Activated CD8-positive, alpha-beta memory T cell treated with anti-CD3 and anti-CD28 coated beads for 24 hours (primary cell): ENCODE results near the gene COX4I1.
A peak's percentile ranks its signal among the peaks of the same experiment; 100 is the strongest.

Experiments
- DNase-seq: peaks from one replicate; pipeline ENCODE4 v3.0.0-alpha.2; 2020

Gene COX4I1

GRCh38 chr16:85768199-85768598 is 31.3 kb upstream of the COX4I1 start:
- no peak for DNase-seq

DNA sequence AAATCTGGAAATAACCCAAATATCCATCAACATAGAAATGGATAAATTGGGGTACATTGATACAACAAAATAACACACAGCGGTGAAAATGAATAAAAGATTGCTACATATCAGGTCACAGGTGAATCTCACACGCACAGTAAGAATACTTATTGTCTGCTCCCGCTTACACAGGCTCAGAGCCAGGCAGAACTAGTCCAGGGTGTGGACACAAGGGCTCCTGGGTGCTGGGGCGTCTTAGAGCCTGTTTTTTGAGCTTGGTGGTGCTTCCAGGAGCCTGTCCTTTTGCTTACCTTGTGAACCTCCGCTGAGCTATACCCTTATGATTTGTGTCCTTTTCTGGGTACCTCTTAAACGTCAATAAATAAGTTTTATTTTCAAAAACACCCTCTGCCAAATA is 28.8 kb upstream of the COX4I1 start:
- no peak for DNase-seq

- no peak for DNase-seq
Measured at GRCh38 chr16:85773044-85773443, 26.5 kb upstream of the COX4I1 start.

GRCh38 chr16:85774136-85774535 is 25.4 kb upstream of the COX4I1 start:
- DNase-seq: no peak

DNA sequence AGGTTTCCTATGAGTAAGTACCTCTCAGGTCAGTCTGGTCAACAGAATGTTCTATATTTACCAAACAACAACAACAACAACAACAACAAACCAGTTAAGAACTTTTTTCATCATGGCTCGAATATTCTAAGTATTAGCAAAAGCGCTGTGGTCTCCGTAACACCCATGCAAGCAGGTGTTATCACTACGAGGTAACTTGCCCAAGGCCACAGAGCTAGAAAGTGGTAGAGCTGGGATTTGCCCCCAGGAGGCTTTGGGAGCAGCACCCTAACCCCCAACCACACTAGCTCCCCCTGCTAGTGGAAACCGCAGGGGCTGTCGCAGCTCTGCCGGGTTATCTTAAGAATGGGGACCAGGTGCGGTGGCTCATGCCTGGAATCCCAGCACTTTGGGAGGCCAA is 24.7 kb upstream of the COX4I1 start:
- no peak for DNase-seq

GRCh38 chr16:85777583-85778310 is 21.7 kb upstream of the COX4I1 start:
- no peak for DNase-seq

- DNase-seq: peak; percentile 64
Measured at GRCh38 chr16:85778873-85779272, 20.6 kb upstream of the COX4I1 start.

GRCh38 chr16:85780281-85780680 is 19.2 kb upstream of the COX4I1 start:
- no peak for DNase-seq

GRCh38 chr16:85781156-85781555 is 18.3 kb upstream of the COX4I1 start:
- DNase-seq: no peak

DNA sequence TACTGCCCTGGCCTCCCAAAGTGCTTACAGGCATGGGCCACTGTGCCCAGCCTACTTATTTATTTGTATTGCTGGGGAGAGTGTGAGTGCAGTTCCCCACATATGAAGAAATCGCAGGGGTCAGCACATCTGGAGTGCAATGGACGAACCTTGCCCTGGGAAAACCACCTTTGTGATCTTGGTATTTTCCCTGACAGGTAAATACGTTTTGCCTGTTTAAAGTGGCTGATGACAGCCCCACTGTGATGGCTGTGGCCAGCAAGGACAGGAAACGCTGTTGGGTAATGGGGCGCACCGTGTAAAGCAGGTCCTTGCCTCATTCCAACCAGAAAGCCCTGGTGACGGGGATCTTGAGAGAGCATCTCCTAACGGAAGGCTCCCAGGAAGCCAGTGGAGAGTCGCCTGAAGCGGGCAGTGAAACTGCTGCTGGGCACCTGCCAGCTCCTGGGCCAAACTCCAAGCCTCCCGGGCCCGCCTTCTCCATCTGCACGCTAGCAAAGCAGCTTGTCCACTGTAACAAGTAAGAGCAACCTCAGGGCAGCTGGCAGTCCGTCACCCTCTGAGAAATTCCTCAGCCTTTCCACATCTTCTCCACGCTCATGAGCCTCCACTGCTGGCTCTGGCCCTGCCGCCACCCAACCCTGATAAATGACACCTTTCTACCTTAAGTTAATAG is 17.7 kb upstream of the COX4I1 start:
- DNase-seq: no peak

- DNase-seq: no peak
Measured at GRCh38 chr16:85782451-85782850, 17.0 kb upstream of the COX4I1 start.

- DNase-seq: no peak
Measured at GRCh38 chr16:85783441-85783840, 16.1 kb upstream of the COX4I1 start.

DNA sequence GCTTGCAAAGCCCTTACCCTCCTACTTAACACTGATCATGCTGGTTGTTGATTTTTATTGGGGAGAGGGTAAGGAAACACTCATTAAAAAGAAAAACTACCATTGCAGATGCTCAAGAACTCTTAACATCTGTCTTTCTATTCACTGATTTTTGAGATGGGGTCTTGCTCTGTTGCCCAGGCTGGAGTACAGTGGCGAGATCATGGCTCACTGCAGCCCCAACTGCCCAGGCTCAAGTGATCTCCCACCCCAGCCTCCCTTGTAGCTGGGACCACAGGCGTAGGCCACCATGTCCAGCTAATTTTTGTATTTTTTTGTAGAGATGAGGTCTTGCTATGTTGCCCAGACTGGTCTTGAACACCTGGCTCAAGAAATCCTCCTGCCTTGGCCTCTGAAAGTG is 14.7 kb upstream of the COX4I1 start:
- DNase-seq: no peak

DNA sequence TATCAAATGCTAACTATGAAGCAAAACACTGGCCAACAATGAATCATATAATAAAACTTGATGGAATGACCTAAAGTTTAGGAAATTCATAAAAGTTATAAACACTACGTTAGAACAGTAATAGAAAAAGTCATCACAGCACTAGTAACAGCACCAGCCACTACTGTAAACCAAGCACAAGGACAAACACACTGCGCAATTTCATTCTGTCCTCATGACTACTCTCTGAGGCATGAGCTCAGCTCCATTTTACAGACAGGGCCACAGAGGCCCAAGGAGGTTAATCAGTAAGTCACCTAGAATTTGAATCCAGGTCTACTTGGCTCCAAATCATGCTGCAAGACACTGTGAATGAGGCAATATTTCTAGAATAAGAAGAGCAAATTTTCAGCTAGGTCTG is 13.6 kb upstream of the COX4I1 start:
- DNase-seq: no peak

GRCh38 chr16:85788819-85789218 is 10.7 kb upstream of the COX4I1 start:
- no peak for DNase-seq

DNA sequence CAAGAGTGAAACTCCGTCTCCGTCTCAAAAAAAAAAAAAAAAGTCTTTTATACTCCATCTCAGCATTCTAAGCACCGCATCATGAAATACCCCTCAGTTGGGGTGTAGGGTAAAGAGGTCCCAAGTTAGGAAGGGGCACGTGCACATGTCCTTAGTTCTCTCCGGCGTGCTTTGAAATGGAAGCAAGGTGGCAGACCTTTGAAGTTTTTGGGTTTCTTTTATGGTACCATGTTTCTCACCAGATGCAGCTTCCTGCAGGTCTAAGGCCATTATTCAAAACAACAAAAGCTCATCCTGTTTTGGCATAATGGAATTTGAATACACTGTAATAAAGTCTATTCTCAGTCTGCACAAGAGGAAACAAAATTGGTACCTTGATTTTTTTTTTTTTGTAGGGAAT is 9.7 kb upstream of the COX4I1 start:
- DNase-seq: no peak

DNA sequence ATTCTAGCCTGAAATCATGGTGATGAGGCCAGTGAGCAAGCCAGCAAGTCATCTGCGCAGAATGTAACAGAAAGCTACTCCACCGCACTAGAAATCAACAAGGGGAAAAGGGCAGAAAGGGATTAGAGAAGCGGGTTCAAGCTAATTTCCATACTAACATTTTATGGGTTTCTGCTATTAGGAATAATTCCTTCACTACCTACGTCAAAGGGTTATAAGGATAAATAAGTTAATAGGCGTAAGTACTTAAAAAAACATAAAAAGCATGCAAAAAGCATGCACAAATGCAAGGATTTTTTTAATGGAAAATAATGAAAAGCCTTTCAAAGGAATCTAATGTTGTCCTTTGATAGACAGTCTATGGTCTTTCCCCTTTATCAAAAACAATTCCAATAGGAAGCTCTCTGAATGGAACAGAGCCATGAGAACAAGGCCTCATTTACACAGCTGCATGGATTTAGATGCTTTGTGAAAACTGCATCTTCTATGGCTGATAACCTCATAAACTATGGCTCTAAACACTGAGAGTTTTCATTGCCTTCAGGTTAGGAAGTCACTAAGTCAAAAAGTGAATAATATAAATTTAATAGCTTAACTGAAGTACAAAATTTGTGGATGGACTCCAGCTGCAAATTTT is 5.7 kb upstream of the COX4I1 start:
- no peak for DNase-seq

- DNase-seq: no peak
Measured at GRCh38 chr16:85794696-85795095, 4.8 kb upstream of the COX4I1 start.

DNA sequence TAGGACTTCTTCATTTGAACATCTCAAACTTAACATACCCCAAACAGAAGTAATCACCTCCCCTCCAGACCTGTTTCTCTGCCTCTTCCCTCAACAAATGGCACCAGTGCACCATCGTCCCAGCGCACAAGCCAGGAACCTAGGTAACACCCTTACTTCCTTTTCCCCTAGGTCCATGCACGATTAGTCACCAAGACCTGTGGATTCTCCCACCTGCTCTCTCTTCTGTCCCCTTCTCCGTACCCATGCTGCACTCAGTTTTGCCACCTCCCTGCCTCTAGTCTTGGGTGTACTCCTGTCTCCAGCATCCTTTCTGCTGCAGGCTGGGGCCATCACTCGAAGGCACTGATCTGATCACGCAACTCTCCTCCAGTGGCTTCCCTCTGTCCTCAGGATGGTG is 3.3 kb upstream of the COX4I1 start:
- DNase-seq: no peak

GRCh38 chr16:85796599-85796998 is 2.9 kb upstream of the COX4I1 start:
- DNase-seq: no peak

DNA sequence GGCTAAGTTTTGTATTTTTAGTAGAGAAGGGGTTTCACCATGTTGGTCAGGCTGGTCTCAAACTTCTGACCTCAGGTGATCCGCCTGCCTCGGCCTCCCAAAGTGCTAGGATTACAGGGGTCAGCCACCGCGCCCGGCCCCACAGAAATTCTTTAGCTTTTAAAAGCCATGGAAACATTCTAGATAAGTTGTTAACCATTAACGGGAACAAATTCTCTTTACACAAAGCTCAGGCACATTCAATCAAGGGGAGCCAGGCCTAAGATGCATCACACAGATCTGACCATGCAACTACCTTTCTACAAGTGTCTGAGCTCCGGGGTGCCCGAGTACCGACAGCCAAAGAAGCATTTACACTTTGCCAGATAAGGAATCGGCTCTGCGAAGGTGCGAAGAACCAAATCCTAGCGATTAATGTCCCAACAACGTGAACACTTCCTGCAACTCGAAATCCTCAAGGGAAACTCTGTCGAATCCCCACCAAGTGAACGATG is 1.2 kb upstream of the COX4I1 start:
- no peak for DNase-seq

GRCh38 chr16:85798901-85799496 is 496 bp upstream of the COX4I1 start:
- no peak for DNase-seq

DNA sequence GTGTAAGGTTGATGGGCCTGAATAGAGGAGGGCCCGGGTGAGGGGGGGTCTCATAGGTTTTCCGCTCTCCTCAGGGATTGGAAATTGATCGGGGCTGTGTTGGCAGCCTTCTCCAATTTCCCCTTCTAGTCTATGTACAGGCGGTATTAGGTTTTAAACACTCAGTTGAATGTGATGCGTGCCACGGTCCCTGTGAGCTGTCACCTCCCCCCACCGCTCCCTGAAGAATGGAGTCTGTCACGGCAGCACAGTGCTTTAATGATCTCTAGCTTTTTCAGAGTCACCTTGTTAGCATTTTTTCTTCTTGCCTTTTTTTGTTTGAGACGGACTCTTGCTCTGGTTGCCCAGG is 800 bp downstream of the COX4I1 start:
- no peak for DNase-seq

DNA sequence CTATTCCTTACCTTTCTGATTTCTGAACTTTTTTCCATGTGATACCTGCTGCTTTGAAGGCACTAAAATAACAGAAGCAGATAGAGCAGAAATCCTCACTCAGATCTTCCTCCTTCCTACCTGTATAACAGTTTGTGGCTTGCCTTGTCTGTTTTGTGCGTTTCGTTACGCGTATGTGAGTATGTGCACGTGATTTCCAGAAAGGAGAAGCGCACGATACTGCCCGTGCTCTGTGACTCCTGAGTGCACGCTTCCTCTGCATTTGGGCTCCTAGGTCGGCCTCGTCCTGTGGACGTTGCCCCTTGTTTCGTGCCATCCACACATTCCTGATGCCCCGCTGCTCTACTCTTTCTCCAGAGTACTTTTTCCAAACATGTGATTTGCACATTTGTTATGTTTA is 4.1 kb downstream of the COX4I1 start:
- DNase-seq: no peak
